GM12874 (cell line): ENCODE results near the gene AMBP.

Source experiments
- TF ChIP-seq, protein P1 (sequence below): IDR thresholded peaks from 2 replicates; pipeline ENCODE4 v1.5.1; 2011; ENCODE audit warnings: low read depth, mild to moderate bottlenecking, control low read depth, low read length, moderate library complexity; ENCODE audit not compliant: insufficient read depth

AMBP gene

DNA sequence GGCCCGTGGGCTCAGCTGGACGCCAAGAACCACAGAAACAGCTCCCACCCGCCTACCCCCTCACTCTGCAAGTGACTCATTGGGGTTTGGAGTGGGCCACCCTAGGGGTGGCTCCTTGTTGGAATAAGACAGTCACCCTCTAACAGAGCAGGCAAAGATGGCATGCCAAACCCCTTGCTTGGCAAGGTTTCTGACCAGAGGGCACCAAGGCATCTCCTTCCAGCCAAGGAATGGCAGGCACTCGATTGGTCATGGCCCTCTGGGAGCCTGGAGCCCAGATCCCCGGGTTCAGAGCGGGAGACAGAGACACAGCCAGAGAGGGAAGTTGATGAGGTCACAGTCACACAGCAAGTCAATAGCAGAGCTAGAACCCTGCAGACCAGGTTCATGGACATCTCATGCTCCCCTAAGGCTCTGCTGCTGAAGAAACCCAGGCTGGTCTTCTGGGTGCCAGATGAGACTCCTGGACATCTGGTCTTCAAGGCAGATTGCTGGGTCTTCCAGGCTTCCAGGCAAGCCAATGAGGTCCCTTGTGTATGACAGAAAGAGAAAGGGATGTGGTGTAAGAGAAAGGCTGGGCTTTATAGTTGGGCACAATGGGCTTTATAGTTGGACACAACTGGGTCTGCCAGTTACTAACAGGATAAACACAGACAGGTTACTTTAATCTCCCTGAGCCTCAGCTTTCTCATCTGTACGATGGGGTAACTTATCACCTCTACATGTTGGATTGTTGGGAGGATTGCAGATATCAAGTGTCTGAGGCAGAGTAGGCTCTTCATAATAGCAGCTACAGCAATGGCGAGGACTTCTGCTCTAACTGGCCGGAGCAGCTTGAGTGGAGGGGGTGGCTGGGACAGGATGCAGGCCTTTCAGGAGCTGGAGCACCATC lies 44.3 kb upstream of the AMBP start:
- TF ChIP-seq, protein P1, sequence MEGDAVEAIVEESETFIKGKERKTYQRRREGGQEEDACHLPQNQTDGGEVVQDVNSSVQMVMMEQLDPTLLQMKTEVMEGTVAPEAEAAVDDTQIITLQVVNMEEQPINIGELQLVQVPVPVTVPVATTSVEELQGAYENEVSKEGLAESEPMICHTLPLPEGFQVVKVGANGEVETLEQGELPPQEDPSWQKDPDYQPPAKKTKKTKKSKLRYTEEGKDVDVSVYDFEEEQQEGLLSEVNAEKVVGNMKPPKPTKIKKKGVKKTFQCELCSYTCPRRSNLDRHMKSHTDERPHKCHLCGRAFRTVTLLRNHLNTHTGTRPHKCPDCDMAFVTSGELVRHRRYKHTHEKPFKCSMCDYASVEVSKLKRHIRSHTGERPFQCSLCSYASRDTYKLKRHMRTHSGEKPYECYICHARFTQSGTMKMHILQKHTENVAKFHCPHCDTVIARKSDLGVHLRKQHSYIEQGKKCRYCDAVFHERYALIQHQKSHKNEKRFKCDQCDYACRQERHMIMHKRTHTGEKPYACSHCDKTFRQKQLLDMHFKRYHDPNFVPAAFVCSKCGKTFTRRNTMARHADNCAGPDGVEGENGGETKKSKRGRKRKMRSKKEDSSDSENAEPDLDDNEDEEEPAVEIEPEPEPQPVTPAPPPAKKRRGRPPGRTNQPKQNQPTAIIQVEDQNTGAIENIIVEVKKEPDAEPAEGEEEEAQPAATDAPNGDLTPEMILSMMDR: no peak

DNA sequence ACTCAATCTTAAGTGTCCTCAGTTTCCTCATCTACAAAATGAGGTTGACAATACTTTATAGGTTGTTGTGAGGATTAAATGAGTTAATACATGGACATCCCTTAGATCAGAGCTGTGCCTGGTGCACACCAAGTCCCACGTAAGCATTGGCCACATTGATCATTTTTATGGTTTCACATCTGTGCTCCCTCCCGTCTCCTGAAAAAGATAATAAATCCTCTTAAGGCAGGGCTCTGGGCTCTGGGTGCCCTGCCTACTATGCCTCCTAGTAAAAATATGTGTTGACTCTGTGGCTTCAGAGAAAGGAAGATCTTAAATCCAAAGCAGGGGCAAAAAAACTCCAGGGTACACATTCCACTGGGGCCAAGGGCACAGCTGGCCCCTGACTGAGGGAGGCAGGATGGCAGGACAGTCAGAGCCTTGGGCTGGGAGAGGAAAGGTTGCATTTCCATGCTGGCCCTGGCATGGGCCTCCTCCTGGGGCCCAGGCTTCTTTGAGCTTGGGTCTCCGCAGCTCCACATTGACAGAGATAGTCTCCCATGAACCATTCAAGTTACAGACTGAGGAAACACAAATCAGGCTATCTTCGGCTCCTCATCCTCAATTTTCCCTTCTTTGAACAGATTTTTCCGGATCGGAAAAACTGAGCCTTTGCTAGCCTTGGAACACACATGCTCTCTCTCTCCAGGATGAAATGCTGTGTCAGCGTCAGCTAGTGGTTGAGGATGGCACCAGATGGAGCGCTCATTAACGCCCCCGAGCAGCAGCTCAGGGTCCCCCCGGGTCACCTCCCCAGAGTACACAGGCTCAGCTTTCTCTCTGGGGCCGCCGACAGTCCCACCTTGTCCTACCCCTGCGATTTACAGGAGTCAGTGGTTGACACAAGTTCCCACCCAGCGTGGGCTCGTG lies 43.4 kb upstream of the AMBP start:
- TF ChIP-seq, protein P1: no peak

- TF ChIP-seq, protein P1: no peak
Observed at GRCh38 chr9:114120192-114121014, 42.3 kb upstream of the AMBP start.

- TF ChIP-seq, protein P1: no peak
Observed at GRCh38 chr9:114119242-114120191, 41.4 kb upstream of the AMBP start.

- TF ChIP-seq, protein P1: no peak
Observed at GRCh38 chr9:114117996-114118830, 40.1 kb upstream of the AMBP start.

- TF ChIP-seq, protein P1: no peak
Observed at GRCh38 chr9:114117614-114117995, 39.5 kb upstream of the AMBP start.
